NCI-H748 (cell line): ENCODE data around the gene ISCU.
A peak's percentile ranks its signal among the peaks of the same experiment; 100 is the strongest.
"Not testable (repeated sequence)": the region's sequence is repeated elsewhere in the genome, so short reads cannot be mapped to it uniquely, and the experiment has no call there.

Experiments used
- DNase-seq: peaks from one replicate; lab custom pipeline; 2025; ENCODE audit not compliant: unreplicated experiment; lab: John Stamatoyannopoulos, UW

ISCU gene

DNA sequence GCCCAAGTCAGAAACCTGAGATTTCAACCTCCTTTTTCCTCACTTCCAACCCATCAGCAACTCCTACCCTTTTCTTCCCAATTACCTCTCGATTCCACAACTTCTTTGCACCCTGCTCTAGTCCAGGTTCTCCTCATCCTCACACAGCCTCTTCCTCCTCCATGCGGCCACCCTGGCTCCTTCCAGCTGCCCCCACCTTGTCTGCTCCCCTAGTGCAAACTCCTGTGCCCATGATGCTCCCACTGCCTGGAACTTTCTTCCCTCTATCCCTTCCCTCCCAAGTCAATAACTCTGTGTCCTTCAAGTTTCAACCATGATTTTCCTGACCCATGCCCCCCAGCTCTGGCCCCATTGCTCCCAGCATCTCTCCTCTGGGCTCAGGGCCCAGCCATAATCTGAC is 54.0 kb downstream of the ISCU start:
- no peak for DNase-seq

DNA sequence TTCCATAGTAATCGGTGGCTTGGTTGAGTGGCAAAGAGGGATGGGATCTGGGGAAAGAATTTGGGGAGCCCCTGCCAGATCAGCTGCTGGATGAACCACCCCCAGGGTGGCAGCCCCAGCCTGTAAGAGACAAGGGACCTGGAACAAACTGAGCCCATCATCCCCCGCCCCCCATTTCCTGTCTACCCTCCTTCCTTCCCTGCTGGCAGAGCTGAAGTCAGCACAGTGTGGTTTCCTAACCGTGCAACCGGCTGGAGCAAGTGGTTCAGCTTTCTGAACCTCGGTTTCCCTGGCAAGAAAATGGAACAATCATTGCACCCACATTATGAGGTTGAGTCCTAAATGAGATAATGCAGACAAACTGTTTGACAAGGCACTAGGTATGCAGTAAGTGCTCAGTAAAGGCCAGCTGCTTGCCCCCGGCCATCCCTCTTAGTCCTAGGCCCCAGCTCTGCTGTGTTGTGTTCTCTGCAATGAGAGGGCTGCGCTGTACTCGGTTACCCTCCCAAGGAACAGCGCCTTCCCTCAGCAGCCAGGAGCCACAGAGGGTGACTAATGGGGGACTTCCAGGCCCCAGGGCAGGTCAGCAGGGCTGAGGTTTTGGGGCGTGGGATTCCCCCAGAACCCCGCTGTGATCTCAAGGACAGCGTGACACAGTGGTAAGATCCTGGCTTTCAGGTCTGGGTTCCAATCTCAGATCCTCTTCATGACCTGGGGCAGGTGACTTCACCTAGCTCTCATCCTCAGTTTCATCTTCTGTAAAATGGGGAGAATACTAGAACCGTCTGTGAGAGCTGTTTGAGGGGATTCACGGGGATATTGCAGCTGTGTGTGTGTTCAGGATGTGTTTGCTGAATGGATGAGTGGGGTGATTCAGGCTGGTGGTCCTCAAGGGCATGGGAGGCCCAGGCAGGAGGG is 54.8 kb downstream of the ISCU start:
- DNase-seq: no peak

DNA sequence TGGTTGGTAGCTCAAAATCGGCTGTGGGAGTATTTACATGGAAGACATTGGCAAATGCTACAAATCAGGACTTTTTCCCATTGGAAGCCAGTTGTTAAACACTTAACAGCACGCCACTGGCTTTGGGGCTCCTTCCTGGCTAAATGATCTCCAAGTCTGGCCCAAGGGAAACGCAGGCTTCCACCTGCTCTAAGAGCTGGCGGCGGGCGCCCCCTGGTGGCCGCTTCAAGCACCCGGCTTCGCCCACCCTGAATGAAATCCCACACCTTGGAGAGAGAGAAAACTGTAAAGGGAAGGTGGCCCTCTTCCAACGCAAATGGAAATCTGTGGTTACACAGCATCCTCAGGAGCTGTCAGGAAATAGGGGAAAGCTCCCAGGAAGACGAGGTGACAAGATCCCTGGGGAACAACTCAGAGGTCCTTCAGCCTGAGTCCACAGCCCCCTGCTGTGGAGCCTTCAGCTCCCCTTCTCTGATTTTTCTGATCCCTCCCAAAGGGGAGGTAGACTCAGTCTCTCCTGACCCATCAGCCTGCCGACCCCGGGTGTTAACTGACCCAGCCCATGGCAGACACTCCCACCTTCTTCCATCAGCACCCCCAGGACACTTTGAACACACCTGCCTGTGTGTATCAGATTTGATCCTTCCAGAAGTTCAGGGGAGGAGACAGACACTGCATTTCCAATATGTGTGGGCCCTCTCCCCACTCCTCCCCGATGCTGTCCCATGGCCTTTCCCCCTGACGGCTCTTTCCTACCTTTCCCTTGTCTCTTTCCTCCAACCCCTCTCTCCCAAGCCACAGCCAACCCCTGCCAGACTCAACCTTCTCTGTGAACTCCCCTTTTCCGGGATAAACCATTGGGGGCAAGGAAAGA is 55.9 kb downstream of the ISCU start:
- DNase-seq: peak; percentile 81

DNA sequence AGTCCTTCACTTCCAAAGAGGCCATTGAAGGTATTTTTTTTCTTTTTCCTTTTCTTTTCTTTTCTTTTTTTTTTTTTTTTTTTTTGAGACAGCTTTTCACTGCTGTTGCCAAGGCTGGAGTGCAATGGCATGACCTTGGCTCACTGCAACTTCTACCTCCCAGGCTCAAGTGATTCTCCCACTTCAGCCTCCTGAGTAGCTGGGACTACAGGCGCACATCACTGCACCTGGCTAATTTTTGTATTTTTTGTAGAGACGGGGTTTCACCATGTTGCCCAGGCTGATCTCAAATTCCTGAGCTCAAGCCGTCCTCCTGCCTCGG is 56.5 kb downstream of the ISCU start:
- not testable (repeated sequence) for DNase-seq
